Dendritic cell treated with granulocyte-macrophage colony-stimulating factor and Interleukin-4, amounts not matched to agents 40 ng/mL and 50 ng/mL, for 4 days (primary cell): ENCODE measurements around the gene CSRP1.

ENCODE experiments used
- H3K27ac Mint-ChIP-seq: one replicate; pipeline ENCODE4 v1.8.0; 2022; ENCODE audit warnings: mild to moderate bottlenecking, mixed read lengths
- H3K27me3 Mint-ChIP-seq: one replicate; pipeline ENCODE4 v1.8.0; 2022; ENCODE audit warnings: mild to moderate bottlenecking, mixed read lengths
- H3K36me3 Mint-ChIP-seq: one replicate; pipeline ENCODE4 v1.8.0; 2022; ENCODE audit warnings: low read depth, mixed read lengths
- H3K4me1 Mint-ChIP-seq: one replicate; pipeline ENCODE4 v1.8.0; 2022; ENCODE audit warnings: low read depth, mixed read lengths
- H3K4me3 Mint-ChIP-seq: one replicate; pipeline ENCODE4 v1.8.0; 2022; ENCODE audit warnings: mild to moderate bottlenecking, moderate library complexity, mixed read lengths
- H3K9me3 Mint-ChIP-seq: one replicate; pipeline ENCODE4 v1.8.0; 2022; ENCODE audit warnings: mixed read lengths
- intact Hi-C: fragments of 100-400 bp; cut with micrococcal nuclease; formaldehyde crosslinking; loops from one replicate; pipeline ENCODE4 v1.15.0; 2022

The CSRP1 gene

GRCh38 chr1:201490708-201491131, 16.2 kb downstream of the CSRP1 start:
- H3K27me3 Mint-ChIP-seq, result no peaks in the 10 kb centered on the region
- H3K4me3 Mint-ChIP-seq, result no peak overlapping the region
- H3K36me3 Mint-ChIP-seq, result peaks cover 98% of the 10 kb centered on the region
- intact Hi-C loops, result no loop called here
- H3K4me1 Mint-ChIP-seq, result peaks cover 70% of the 10 kb centered on the region
- no peaks in the 10 kb centered on the region for H3K9me3 Mint-ChIP-seq
- H3K27ac Mint-ChIP-seq, result peak overlapping the region; percentile 89

GRCh38 chr1:201489643-201490261, 17.2 kb downstream of the CSRP1 start:
- H3K36me3 Mint-ChIP-seq, result peaks cover 98% of the 10 kb centered on the region
- peaks cover 63% of the 10 kb centered on the region for H3K4me1 Mint-ChIP-seq
- peak overlapping the region; percentile 40 for H3K4me3 Mint-ChIP-seq
- H3K27me3 Mint-ChIP-seq, result no peaks in the 10 kb centered on the region
- intact Hi-C loops, result loop anchor here (2.0 kb wide), 1 partner anchor 17 kb away; the partner anchor contains the start of gene CSRP1
- H3K27ac Mint-ChIP-seq, result peak overlapping the region; percentile 89
- H3K9me3 Mint-ChIP-seq, result no peaks in the 10 kb centered on the region

GRCh38 chr1:201488830-201489589, 17.9 kb downstream of the CSRP1 start:
- Mint-ChIP-seq H3K4me3 (peak overlapping the region; percentile 40), H3K9me3 (no peaks in the 10 kb centered on the region), H3K4me1 (peaks cover 55% of the 10 kb centered on the region), H3K27me3 (no peaks in the 10 kb centered on the region), H3K27ac (peak overlapping the region; percentile 89), H3K36me3 (peaks cover 98% of the 10 kb centered on the region)
- intact Hi-C loops, result loop anchor here (2.0 kb wide), 1 partner anchor 18 kb away; the partner anchor contains the start of gene CSRP1

- H3K4me3 Mint-ChIP-seq, result no peak overlapping the region
- H3K4me1 Mint-ChIP-seq, result peaks cover 52% of the 10 kb centered on the region
- H3K27ac Mint-ChIP-seq, result no peak overlapping the region
- no peaks in the 10 kb centered on the region for H3K9me3 Mint-ChIP-seq
- peaks cover 98% of the 10 kb centered on the region for H3K36me3 Mint-ChIP-seq
- no peaks in the 10 kb centered on the region for H3K27me3 Mint-ChIP-seq
- intact Hi-C loops, result loop anchor here (2.0 kb wide), 1 partner anchor 19 kb away; the partner anchor contains the start of gene CSRP1
Measured at GRCh38 chr1:201487742-201488141, 19.2 kb downstream of the CSRP1 start.

- Mint-ChIP-seq H3K36me3 (peaks cover 87% of the 10 kb centered on the region), H3K27ac (no peak overlapping the region), H3K4me1 (peaks cover 52% of the 10 kb centered on the region), H3K9me3 (no peaks in the 10 kb centered on the region), H3K27me3 (peaks cover 7% of the 10 kb centered on the region), H3K4me3 (no peak overlapping the region)
- intact Hi-C loops, result no loop called here
Measured at GRCh38 chr1:201486187-201486586, 20.7 kb downstream of the CSRP1 start.

- Mint-ChIP-seq H3K9me3 (no peaks in the 10 kb centered on the region), H3K27ac (no peak overlapping the region), H3K27me3 (peaks cover 9% of the 10 kb centered on the region), H3K4me3 (no peak overlapping the region), H3K36me3 (peaks cover 79% of the 10 kb centered on the region), H3K4me1 (peaks cover 49% of the 10 kb centered on the region)
- intact Hi-C loops, result no loop called here
Measured at GRCh38 chr1:201485184-201485774, 21.6 kb downstream of the CSRP1 start.

- H3K27me3 Mint-ChIP-seq, result peaks cover 9% of the 10 kb centered on the region
- peaks cover 42% of the 10 kb centered on the region for H3K4me1 Mint-ChIP-seq
- no peaks in the 10 kb centered on the region for H3K9me3 Mint-ChIP-seq
- intact Hi-C loops, result no loop called here
- H3K4me3 Mint-ChIP-seq, result no peak overlapping the region
- peak overlapping the region; percentile 73 for H3K27ac Mint-ChIP-seq
- H3K36me3 Mint-ChIP-seq, result peaks cover 61% of the 10 kb centered on the region
Measured at GRCh38 chr1:201483373-201483949, 23.5 kb downstream of the CSRP1 start.

- H3K27me3 Mint-ChIP-seq, result peaks cover 9% of the 10 kb centered on the region
- H3K9me3 Mint-ChIP-seq, result no peaks in the 10 kb centered on the region
- H3K27ac Mint-ChIP-seq, result peak overlapping the region; percentile 73
- intact Hi-C loops, result loop anchor here (1.0 kb wide), 1 partner anchor 31 kb away; no protein-coding TSS in a partner anchor
- peaks cover 54% of the 10 kb centered on the region for H3K36me3 Mint-ChIP-seq
- H3K4me3 Mint-ChIP-seq, result no peak overlapping the region
- H3K4me1 Mint-ChIP-seq, result peaks cover 42% of the 10 kb centered on the region
Measured at GRCh38 chr1:201482755-201483154, 24.2 kb downstream of the CSRP1 start.

- Mint-ChIP-seq H3K4me3 (peak overlapping the region; percentile 75), H3K27ac (peak overlapping the region; percentile 73), H3K36me3 (peaks cover 46% of the 10 kb centered on the region), H3K27me3 (peaks cover 9% of the 10 kb centered on the region), H3K9me3 (no peaks in the 10 kb centered on the region), H3K4me1 (peaks cover 49% of the 10 kb centered on the region)
- intact Hi-C loops, result loop anchor here (1.0 kb wide), 1 partner anchor 31 kb away; no protein-coding TSS in a partner anchor
Measured at GRCh38 chr1:201481761-201482493, 25.0 kb downstream of the CSRP1 start.

GRCh38 chr1:201481004-201481380, 25.9 kb downstream of the CSRP1 start:
- H3K4me3 Mint-ChIP-seq, result peak overlapping the region; percentile 75
- peaks cover 16% of the 10 kb centered on the region for H3K27me3 Mint-ChIP-seq
- H3K9me3 Mint-ChIP-seq, result no peaks in the 10 kb centered on the region
- peaks cover 36% of the 10 kb centered on the region for H3K36me3 Mint-ChIP-seq
- intact Hi-C loops, result no loop called here
- H3K27ac Mint-ChIP-seq, result peak overlapping the region; percentile 73
- peaks cover 58% of the 10 kb centered on the region for H3K4me1 Mint-ChIP-seq

GRCh38 chr1:201480231-201481003, 26.5 kb downstream of the CSRP1 start:
- Mint-ChIP-seq H3K27me3 (peaks cover 18% of the 10 kb centered on the region), H3K9me3 (no peaks in the 10 kb centered on the region), H3K4me1 (peaks cover 61% of the 10 kb centered on the region), H3K27ac (peak overlapping the region; percentile 73), H3K36me3 (peaks cover 31% of the 10 kb centered on the region), H3K4me3 (peak overlapping the region; percentile 75)
- intact Hi-C loops, result loop anchor here (1.0 kb wide), 1 partner anchor 32 kb away; no protein-coding TSS in a partner anchor

- Mint-ChIP-seq H3K36me3 (peaks cover 19% of the 10 kb centered on the region), H3K27ac (peak overlapping the region; percentile 73), H3K27me3 (peaks cover 18% of the 10 kb centered on the region), H3K4me1 (peaks cover 61% of the 10 kb centered on the region), H3K9me3 (no peaks in the 10 kb centered on the region), H3K4me3 (no peak overlapping the region)
- intact Hi-C loops, result no loop called here
Measured at GRCh38 chr1:201479201-201479730, 27.7 kb downstream of the CSRP1 start.
